Right renal pelvis (tissue), 4 donors: Measurements from ENCODE around the gene MAPRE2. TPM values are rescaled to one million over a fixed set of nuclear protein-coding genes. Genes with fewer than 3 reads are reported as not detected.
"Not testable (repeated sequence)": the region's sequence is repeated elsewhere in the genome, so short reads cannot be mapped to it uniquely, and the experiment has no call there.

Experiments used
- DNase-seq, 4 donors: peaks; one replicate each; pipeline ENCODE4 v3.0.0-alpha.2; 2013; ENCODE audit warnings: low read depth in 4 of 4, low spot score in 3 of 4, missing footprints in 1 of 4
- polyA plus RNA-seq, 4 donors: library from polyadenylated mRNA; unstranded; fragments of 120-200 nt; gene quantifications; one replicate each; pipeline ENCODE4 v1.2.1, GENCODE V29; 2013; ENCODE audit not compliant: insufficient read length in 4 of 4

Gene MAPRE2
- polyA plus RNA-seq, 4 donors, result 28.4 to 32.2 (median 30.4) TPM

DNA sequence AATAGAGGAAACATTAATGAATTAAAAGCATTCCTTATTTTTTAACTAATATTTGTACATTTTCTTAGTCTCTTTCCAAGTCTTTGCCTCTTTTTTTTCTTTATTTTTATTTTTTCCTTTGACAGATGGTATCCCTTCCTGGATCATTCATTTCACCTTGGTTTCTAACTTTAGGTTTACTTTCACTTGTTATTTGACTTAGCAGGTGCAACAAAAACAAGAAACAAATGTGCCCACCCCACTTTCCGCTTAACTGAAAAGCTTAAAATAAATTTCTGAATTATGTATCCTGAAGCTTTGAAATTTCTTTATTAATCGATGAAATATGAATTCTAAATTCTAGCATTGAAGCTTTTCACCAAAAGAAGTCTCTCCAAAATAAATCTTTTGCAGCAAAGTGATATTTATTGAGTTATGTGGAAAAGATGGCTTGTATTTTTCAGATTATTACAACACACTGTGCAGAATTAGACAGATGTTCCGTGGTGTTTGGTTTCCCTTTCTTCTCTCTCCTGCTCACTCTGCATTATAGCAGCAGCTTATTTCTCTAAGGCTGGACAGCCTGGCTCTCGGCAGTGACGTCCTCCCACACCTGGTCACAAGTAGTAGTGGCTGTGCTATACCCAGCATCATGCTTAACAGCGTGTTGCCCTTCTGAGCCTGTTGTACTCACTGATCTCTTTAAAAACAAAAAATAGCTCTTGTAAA is 100.5 kb downstream of the MAPRE2 start:
- DNase-seq, result no peak

DNA sequence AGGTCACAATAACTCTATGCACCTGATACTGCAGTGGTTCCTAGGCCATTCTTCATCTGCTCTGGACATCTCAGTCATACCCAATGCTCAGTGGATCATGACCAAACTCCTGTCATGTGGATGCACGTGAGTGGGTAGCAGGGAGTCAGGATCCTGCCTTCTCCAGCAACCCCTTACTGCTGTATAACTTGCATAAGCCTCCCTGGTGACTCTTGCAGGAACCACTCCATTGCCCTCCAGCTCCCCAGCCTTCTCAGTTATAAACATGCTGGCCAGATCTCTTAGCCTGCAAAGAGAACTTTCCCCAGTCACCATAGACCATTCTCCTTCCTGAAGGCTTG is 101.0 kb downstream of the MAPRE2 start:
- no peak for DNase-seq

DNA sequence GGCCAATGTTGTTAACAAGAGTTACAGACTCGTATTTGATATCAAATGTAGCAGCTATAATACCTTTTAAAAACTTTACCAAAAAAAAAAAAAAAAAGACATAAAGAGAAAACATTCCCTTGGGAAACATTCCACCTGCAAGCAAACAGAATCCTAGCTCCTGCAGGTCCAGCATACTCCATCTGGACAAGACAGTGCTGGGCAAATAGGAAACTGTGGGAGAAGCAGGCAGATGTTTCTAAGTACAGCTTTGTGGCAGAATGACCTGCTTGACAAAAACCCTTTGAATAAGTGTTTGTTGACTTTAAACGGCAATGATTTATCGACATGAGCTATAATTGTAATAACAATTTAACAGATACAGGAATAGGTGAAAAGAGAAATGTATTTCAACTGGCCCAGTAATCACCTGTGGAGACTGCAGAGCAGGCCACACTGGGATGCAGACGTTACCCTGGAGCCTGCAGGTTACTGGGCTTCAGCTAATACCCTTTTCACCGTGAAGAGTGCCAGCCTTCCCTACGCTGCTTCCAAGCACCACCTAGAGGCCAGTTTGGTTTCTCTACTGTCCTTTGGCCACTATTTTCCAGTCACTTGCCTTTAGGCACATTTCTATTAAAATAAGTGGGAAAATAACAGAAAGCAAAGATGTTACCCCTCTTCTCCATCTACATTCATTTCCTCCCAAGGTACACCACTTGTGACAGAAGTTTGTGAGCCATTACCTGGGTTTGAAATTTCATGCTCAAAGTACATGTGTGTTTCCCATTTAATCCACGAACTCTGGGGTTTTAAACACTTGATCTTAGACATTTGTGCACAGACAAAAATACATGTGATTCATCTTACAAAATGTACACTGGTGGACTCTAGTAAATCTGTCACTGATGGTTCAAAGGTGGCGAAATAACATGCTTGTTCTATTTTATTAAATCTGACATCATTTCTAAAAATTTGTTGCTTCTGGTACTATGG is 102.7 kb downstream of the MAPRE2 start:
- DNase-seq, result peak in 2 of 4 donors; percentile 35 to 42

DNA sequence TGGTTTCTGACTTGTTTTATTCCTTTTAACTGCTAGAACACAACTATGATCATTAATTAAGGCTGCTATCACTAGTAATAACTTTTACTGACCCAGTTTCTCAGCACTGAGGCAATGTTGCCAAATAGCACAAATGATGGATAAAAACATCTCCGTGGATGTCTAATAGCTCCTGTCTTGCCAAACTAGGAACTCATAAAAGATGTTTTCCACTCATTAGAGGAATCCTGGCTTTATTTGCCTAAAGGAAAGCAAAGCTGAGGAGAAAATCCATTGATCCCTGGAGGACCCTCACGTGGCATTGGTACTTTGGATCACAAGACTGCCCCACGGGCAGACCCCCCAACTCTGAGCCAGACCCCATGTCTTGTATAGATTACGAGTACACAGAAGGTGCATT is 103.5 kb downstream of the MAPRE2 start:
- no peak for DNase-seq

DNA sequence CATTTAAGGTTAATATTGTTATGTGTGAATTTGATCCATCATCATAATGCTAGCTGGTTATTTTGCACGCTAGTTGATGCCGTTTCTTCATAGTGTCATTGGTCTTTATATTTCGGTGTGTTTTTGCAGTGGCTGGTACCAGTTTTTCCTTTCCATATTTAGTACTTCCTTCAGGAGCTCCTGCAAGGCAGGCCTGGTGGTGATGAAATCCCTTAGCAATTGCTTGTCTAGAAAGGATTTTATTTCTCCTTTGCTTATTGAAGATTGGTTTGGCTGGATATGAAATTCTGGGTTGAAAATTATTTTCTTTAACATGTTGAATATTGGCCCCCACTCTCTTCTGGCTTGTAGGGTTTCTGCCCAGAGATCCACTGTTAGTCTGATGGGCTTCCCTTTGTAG is 109.0 kb downstream of the MAPRE2 start:
- not testable (repeated sequence) for DNase-seq

DNA sequence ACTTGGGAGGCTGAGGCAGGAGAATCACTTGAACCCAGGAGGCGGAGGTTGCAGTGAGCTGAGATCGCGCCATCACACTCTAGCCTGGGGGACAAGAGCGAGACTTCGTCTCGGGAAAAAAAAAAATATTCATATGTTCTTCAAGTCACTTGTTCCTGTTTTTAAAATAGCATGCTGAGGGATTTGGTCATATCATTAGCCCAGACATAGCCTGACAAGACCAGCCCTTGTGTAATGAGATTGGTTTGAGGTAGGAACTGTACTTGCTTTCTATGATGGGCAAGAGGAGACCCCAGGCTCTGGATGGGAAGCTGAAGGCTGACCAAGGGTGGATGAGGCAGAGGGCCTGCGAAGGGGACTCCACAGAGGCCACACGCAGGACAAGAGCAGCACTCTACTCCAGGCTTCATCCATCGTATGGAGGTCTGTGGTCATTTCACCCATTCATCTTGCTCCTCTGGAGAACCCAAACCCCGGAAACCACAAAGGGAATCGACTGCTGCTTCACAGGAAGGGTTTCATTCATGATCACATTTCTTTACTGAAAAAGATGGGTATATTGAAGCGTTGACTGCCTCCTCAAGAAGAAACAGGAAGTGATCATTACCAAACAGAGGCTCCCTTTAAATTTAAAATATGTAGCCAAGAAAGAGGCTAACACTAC is 112.5 kb downstream of the MAPRE2 start:
- no peak for DNase-seq

DNA sequence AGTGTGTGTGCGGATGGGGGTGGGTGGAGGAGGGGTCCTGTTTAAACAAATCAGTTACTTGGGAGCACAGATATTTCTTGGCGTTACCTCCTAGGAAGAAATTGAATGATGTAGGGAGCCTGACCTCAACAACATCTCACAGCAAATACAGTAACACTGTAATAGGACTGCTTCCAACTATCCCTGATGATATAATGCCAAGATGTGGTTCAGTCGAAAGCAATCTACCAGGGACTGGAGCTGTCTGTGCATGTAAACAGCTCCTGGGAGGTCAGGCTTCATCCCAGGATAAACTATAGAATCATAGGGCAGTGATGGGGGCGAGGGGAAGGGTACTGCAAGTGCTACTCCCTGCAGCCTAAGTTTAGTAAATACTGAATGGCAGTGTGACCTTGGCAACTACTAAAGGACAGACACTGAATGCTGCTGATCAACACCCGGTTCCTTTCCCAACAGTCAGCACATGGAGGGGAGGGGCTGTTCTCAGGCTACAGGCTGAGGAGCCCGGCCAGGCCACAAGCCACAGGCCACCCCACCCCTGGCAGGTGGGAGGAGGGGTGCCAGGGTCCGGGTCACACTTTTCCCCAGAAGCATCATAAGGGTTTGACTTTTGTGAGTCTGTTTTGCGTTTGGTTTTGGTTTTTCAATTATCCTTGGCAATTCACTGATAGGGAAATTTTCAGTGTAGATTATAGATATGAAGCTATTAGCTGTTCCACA is 114.3 kb downstream of the MAPRE2 start:
- DNase-seq, result no peak

DNA sequence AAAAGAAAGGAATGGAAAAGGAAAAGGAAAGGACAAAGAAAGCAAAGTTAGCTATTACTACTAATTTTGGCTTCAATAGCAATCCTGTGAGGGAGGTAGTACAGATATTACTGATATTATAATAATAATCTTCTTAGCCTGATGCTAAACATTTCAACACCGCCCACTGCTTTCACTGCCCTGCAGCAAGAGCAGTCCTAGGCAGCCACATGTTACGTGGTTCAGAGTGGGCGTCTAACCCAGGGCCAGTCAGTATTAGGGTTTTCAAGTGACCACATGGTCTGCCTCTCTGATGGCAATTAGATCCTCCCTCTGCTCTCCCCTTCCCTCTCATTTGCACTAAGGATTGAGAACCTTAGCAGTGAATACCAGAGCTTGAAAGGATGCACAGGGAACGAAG is 116.0 kb downstream of the MAPRE2 start:
- DNase-seq, result no peak

DNA sequence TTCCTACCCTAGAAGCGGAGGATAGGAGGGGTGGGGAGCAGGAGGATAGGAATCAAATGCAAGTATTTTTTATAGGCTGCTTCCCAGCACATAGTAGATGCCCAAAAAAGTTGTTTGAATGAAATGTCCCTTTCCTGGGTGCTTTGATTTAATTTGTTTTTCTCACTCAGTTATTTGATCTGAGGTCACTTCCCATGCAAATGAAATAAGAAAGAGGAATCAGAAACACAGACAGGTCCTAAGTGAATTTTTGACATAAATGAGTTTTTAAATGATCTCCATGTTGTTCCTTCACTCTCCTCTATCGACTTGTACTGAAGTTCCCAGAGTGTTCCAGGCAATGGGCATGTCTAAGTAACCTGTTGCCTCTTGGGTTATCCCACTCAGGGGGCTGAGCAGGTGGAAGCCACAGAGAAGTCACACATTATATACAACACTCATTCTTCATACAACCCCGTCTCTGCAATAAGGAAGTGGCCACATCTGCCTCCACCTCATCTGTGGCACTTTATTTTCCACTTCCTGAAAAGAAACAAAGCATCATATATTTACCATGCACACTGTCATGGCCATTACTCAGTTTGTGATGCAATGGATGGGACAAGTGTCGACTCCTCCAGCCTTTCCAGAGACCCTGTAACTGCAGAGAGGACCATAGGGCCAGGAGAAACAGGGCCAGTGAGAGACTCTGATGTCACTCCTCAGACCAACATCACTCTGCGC is 117.7 kb downstream of the MAPRE2 start:
- no peak for DNase-seq

DNA sequence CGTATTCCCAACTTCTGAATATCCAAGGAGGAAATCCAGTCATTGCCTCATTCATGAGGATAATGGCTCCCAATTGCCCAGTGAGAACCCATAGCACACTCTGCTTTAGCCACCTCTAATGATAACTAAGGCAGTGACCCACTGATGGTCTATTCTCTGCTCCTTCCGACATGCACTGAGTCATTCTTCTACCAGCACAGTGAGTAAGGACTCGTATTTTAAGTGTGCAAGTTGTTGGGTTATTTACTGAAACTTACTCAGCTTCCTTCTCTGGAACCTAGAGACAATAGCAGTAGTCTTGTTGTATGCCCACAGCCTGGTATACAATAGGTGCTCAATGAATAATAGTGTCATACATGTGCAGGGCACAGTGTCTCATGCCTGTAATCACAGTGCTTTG is 118.6 kb downstream of the MAPRE2 start:
- DNase-seq, result no peak

DNA sequence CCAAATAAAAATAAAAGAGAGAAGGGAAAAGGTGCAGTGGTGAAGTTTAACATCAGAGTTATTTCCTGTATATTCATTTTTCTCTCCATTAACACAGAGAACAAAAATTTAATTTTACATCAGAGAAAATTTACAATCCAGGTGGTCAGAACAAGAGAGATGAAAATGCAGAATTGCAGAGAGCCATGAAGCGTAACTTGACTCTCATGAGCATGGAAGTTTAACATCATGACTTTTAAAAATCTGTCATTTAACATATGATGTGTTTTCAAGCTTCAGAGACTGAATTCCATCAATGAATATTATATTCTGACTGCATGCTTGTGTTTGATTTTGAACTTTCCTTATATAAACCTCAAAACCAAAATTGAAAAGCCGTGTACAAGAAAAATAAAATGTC is 120.3 kb downstream of the MAPRE2 start:
- DNase-seq, result no peak

DNA sequence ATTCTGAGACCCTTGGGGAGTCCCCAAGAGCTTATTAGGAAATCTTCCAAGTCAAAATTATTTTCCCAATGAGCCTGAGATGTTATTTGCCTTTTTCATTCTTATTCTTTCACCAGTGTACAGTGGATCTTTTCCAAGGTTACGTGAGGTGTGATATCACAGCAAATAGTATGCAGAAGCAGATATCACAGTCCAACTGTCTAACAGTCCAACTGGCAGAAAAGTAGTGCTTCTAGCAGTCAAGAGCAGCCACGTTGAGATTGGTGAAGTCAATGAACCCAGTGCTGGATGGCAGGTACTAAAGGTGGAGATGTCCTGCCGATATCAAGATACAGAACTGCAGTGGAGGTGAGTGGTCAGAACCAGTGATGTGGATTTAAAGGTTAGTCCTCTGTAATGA is 120.7 kb downstream of the MAPRE2 start:
- no peak for DNase-seq

DNA sequence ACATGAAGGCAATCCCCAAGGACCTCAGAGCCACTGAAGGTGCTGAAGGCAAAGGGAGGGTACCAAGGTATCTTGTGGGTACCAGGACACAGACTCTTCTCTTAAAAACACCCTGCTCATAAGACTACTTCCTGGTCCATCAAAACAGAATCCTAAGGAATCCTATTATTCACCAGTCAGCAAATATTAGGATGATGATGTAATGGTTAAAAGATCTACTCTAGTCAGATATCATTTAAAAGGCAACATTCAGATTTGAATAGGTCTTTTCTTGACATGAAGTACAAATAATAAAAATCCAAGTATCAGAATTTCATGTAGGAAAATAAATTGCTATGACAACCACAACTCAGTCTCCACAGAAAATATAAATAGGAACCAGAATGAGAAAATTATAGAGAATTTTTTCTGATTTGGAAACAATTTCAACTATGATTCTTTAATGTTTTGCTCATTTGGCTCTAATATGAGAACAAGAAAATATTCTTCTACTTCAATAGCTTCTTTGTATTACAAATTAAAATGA is 121.9 kb downstream of the MAPRE2 start:
- no peak for DNase-seq

DNA sequence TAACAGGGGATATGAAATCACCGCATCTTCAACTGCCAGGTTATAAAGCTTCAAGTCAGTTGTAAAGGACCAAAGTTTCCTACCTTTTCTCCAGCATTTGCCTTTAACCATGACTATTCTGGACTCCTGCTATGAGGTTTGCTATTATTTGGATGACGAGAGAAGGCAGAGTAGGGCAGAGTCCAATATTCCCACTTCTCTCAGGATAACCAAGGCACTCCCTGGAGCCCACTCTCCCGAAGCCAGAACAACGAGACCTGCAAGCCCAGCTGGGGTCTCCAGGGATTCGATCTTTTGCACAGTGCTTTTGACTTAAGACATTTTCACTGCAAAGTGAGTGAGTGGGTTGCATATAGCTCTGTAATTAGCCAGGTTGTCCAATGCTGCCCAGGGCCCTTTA is 122.5 kb downstream of the MAPRE2 start:
- DNase-seq, result no peak

DNA sequence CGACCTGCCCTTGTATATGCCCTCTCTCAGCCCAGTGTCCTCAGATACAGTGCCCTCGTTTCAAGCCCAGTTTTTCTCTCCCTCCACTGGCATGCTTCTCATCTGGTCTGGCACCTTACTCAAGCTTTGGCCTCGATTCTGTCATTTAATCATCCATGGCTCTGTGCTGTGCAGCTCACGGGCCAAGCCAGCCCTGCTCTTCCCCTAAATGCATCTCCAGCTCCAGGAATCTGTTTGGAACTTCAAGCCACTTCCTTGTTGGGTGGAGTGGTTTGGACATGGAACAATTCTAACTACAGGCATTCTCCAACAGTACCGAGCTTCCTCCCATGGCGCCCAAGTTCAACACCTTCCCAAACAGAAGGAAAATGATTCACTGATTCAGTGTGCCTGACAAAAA is 122.9 kb downstream of the MAPRE2 start:
- no peak for DNase-seq

DNA sequence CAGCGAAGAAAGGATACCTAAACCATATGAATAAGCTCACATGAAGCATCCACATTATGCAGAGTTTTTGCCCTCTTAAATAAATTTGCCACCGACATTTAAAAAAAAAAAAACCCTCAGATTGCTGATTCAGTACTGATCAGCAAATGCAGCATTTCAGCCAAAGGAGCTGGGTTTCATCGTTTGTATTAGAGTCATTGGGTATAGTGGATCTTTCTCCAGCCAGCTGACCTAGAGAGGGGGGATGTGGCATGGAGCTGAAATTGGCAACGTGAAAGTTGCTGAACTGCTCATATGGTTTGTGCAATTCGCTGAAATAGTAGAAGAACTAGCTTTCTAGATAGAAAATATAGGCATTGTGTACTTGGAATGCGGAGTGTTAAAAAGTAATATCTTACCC is 126.1 kb downstream of the MAPRE2 start:
- DNase-seq, result no peak

DNA sequence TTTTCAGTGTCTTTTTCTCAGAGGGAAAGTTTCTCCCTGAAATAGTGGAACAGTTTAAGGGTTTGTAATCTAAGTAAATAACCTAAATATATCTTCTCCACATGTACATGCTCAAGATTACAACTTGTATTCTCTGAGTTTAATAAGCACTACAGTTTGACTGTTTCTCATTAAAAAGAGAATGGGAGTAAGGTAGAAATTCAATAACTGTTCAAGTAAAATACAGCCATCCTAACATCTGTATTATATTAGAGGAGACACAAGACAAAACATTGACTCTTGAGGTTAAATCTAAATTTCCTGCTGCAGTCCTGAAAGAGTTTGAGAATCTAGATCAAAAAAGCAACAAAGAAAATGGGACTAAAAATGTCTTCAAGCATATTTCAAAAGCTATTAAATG is 126.6 kb downstream of the MAPRE2 start:
- no peak for DNase-seq

DNA sequence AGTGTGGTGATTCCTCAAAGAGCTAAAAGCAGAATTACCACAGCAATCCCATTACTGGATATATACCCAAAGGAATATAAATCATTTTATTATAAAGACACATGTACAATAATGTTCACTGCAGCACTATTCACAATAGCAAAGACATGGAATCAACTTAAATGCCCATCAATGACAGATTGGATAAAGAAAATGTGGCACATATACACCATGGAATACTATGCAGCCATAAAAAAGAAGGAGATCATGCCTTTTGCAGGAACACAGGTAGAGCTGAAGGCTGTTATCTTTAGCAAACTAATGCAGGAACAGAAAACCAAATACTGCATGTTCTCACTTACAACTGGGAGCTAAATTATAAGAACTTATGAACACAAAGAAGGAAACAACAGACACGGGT is 129.1 kb downstream of the MAPRE2 start:
- not testable (repeated sequence) for DNase-seq

DNA sequence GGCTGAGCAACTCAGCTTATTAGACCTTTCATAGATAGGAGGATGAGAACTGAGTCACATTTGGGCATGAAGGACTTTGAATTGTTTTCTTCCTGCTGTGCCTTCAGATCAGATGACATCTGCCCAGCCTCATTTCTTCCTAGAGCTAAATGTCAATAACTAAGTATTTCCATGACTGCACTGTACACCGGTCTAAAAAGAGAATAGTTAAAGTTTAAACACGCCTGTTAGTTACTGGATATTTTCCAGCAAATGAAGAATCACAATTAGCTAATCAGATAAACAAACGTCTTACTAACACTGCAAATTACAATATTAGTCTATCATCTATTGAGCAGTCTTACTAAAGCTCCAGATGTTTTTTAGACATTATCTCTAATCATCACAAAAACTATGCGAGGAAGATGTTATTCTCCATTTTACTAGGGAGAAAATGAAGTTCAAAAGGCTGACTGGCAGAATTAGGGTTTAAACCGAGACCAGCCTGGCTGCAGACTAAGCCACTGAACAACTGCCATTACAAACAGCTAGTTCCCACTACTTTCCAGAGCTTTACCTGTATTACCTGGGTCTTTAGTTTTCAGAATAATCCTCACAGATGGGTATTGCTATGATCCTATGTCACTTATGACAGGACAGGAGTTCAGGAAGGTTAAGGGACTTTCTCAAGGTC is 130.2 kb downstream of the MAPRE2 start:
- DNase-seq, result no peak
